ENCODE data around the gene ESR1. TPM values are rescaled to one million over a fixed set of nuclear protein-coding genes. Genes with fewer than 3 reads are reported as not detected.

ESR1 gene
- total and polyA plus RNA-seq, 12 donors: 0.09 to 1.9 (median 1.2) TPM

DNA sequence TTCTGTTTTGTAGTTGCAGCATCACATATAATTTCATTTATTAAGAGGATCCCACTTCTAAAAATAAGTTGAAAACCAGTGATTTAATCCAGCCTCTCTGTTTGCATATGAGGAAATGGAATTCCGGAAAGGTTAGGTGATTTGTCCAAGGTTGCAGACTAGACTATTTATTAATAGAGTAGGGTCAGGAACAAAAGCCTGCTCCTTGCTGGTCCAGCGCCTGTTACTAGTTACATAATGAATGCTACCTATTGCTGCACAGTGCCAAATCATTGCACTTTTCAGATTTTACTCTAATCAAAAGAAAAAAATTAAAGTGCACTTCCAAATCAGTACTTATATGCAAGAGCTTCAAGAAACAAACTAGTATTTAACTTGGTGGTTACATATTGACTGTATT is 238.6 kb downstream of the ESR1 start:
- ATAC-seq: no peak
- Histone ChIP-seq H3K9me3 (peaks cover 0 to 13% (median 0%) of the 10 kb centered on the region in 11 donors), H3K36me3 (no peaks in the 10 kb centered on the region), H3K4me1 (no peaks in the 10 kb centered on the region), H3K27me3 (no peaks in the 10 kb centered on the region), H3K4me3 (no peak overlapping the region), H3K27ac (no peak overlapping the region)
- no peak for TF ChIP-seq CTCF (IDR thresholded peaks at IDR 0.05)
- intact Hi-C loops (cut with DNase I): no loop called here
- WGBS, 2 donors: 80 to 85% methylated on average over 2 of the region's 2 CpGs
- no peak for DNase-seq

DNA sequence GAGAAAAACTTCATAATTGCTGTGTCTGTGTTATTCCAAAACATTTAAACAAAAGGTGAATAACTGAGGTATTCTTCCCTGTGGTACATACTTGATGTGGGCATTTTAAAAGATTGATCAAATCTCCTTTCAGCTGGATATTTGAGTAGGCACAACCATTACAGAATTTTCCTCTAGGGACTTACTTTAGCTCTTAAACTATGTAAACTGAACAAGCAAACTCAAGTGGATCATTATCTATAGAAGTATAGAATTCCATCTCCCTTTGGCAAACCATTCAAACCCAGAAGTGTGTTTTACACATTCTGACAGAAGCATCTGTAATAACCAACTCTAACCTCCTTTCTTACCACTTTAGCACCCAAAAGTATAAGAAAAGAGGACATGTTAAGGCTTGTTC is 241.4 kb downstream of the ESR1 start:
- intact Hi-C loops (cut with DNase I): no loop called here
- Histone ChIP-seq H3K36me3 (no peaks in the 10 kb centered on the region), H3K27me3 (peaks cover 0 to 3% (median 0%) of the 10 kb centered on the region in 7 donors), H3K9me3 (no peaks in the 10 kb centered on the region), H3K27ac (no peak overlapping the region), H3K4me3 (no peak overlapping the region), H3K4me1 (no peaks in the 10 kb centered on the region)
- TF ChIP-seq CTCF (IDR thresholded peaks at IDR 0.05): no peak
- ATAC-seq (no peak), DNase-seq (no peak)

DNA sequence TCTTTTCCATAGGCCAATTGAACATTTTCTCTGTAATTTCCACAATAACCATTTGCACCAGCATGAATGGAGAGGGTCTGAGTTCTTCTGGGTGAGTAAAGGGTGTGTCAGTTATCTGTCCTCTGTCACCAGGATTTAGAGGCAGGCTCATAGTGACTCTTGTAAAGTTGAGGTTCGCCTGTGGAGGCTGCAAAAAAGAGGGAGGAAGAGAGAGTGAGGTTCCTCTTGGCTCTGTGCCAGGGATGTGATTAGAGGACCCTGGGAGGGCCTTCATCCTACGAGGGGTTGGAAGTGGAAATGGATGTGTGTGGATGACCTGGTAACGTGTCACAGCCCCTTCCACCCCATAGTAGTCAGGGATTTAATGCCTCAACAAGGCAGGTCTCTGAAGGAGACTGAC is 242.0 kb downstream of the ESR1 start:
- no peaks in the 10 kb centered on the region for H3K9me3 ChIP-seq
- H3K27ac ChIP-seq: no peak overlapping the region
- DNase-seq (no peak), ATAC-seq (no peak)
- TF ChIP-seq CTCF (IDR thresholded peaks at IDR 0.05): no peak
- 49 to 51% methylated on average over 3 of the region's 3 CpGs for WGBS, 2 donors
- H3K4me3 ChIP-seq: no peak overlapping the region
- H3K4me1 ChIP-seq: no peaks in the 10 kb centered on the region
- no peaks in the 10 kb centered on the region for H3K36me3 ChIP-seq
- intact Hi-C loops (cut with DNase I): no loop called here
- peaks cover 0 to 3% (median 0%) of the 10 kb centered on the region in 7 donors for H3K27me3 ChIP-seq

DNA sequence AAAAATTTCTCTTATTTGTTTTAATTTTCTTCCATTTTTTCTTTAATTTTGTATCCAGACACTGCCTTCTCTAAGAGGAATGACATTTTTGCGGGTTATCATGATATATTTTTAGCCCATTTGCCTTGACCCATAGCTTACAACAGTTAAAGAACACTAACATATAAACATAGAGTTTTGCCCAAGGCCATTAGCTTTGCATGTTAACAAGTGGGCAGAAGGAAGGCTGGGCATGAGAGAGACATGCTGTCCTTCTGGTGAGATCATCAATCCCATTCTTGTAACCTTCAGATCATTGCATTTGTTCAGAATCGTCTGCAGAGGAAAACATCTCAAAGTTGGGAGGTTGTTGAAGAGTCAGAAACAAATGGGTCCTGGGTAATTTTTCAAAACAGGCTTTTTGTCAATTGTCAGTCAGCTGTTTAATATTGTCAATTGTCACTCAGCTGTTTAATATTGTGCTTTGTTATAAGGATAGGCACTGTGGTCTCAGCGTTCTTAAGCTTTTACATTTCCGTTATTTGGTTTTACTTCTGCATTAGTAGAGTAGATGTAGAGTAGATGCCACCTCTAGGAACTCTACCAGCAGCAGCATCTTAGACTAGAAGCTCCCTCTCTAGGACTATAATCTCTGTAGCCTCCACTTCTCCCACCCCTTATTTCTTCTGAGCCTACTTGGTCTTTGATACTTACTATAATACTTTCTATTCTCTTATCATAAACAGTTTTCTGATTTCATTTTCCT is 243.1 kb downstream of the ESR1 start:
- no peaks in the 10 kb centered on the region for H3K9me3 ChIP-seq
- peaks cover 0 to 3% (median 0%) of the 10 kb centered on the region in 7 donors for H3K27me3 ChIP-seq
- H3K4me3 ChIP-seq: no peak overlapping the region
- no peak overlapping the region for H3K27ac ChIP-seq
- intact Hi-C loops (cut with DNase I): no loop called here
- no peak for TF ChIP-seq CTCF (IDR thresholded peaks at IDR 0.05)
- H3K36me3 ChIP-seq: no peaks in the 10 kb centered on the region
- ATAC-seq (no peak), DNase-seq (no peak)
- WGBS, 2 donors: 83 to 94% methylated on average over 4 of the region's 4 CpGs
- H3K4me1 ChIP-seq: no peaks in the 10 kb centered on the region

Measured in heart right ventricle (tissue), 16 donors.